Sigmoid colon (tissue), 4 donors: ENCODE results near the gene OLIG1.

Source experiments
- POLR2A ChIP-seq, 2 donors: fragments of 450-650 bp; IDR thresholded peaks; one replicate each; pipeline ENCODE4 v1.6.1; 2016; ENCODE audit warnings: antibody characterized with exemption in 2 of 2, mild to moderate bottlenecking in 2 of 2, moderate library complexity in 2 of 2
- POLR2AphosphoS5 ChIP-seq, 4 donors: sonication (generic); formaldehyde crosslinking; IDR thresholded peaks; one replicate each; pipeline ENCODE4 v1.6.1; 2017; ENCODE audit warnings: antibody characterized with exemption in 4 of 4
- TF ChIP-seq, protein P1 (sequence below), 4 experiments: fragments of 450-650 bp in 3 of 4; fragments of 200-600 bp in 1 of 4; IDR thresholded peaks; one replicate each; pipeline ENCODE4 v1.5.1; 2016 to 2019; ENCODE audit warnings: antibody characterized with exemption in 4 of 4, mild to moderate bottlenecking in 3 of 4, moderate library complexity in 2 of 4

DNA sequence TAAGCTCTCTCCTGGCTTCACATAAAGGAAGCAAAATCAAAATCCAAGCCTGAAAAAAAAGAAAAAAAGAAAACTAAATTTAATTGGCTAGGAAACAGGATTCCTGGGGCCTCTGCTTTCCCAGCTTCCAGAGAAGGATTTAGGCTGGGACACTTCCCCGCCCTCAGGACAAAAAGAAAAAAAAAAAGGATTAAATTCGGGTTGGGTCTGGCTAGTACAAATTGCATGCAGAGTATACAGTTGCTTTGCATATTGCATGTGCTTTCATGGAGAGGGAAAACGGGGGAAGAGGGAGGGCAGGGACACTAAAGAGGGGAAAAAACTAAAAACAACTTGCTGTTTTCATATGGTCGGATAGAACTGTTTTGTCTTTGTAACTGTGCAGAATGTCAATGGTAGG lies 42.7 kb downstream of the OLIG1 start:
- TF ChIP-seq POLR2AphosphoS5 (IDR thresholded peaks at IDR 0.05) (no peak), POLR2A (IDR thresholded peaks at IDR 0.05) (no peak)
- TF ChIP-seq, protein P1, sequence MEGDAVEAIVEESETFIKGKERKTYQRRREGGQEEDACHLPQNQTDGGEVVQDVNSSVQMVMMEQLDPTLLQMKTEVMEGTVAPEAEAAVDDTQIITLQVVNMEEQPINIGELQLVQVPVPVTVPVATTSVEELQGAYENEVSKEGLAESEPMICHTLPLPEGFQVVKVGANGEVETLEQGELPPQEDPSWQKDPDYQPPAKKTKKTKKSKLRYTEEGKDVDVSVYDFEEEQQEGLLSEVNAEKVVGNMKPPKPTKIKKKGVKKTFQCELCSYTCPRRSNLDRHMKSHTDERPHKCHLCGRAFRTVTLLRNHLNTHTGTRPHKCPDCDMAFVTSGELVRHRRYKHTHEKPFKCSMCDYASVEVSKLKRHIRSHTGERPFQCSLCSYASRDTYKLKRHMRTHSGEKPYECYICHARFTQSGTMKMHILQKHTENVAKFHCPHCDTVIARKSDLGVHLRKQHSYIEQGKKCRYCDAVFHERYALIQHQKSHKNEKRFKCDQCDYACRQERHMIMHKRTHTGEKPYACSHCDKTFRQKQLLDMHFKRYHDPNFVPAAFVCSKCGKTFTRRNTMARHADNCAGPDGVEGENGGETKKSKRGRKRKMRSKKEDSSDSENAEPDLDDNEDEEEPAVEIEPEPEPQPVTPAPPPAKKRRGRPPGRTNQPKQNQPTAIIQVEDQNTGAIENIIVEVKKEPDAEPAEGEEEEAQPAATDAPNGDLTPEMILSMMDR (IDR thresholded peaks at IDR 0.05) = no peak
